GM23338 (cell line): Measurements from ENCODE around the gene GAL3ST2.

Experiments used
- CREB1 ChIP-seq: fragments of 250-450 bp; sonication (Bioruptor Pico); IDR thresholded peaks from 2 replicates; pipeline ENCODE4 v1.5.0; 2020; ENCODE audit warnings: low read depth, mild to moderate bottlenecking, moderate library complexity
- CTCF ChIP-seq, 2 experiments: fragments of 200-600 bp in 1 of 2; sonication (generic) in 1 of 2; conservative IDR thresholded peaks; 2 replicates each; pipeline versions ENCODE4 v1.5.1 to v1.6.1; 2016 to 2017; ENCODE audit warnings: antibody characterized with exemption in 2 of 2, low read depth in 2 of 2, mild to moderate bottlenecking in 2 of 2, moderate library complexity in 1 of 2
- EZH2phosphoT487 ChIP-seq: fragments of 200-600 bp; sonication (generic); IDR thresholded peaks from one replicate; pipeline ENCODE4 v1.8.1; 2018; ENCODE audit warnings: antibody characterized with exemption; ENCODE audit not compliant: unreplicated experiment
- REST ChIP-seq: IDR thresholded peaks from one replicate; pipeline ENCODE4 v1.6.1; 2018; ENCODE audit warnings: antibody characterized with exemption; ENCODE audit not compliant: unreplicated experiment
- STAT1 ChIP-seq: IDR thresholded peaks from one replicate; pipeline ENCODE4 v1.6.1; 2016; ENCODE audit warnings: antibody characterized with exemption; ENCODE audit not compliant: unreplicated experiment

GRCh38 chr2:241754042-241754441 is 22.6 kb upstream of the GAL3ST2 start:
- TF ChIP-seq REST, result no peak
- TF ChIP-seq CTCF (conservative IDR thresholded peaks at IDR 0.05; ENCODE audit: low read depth in 2 of 2), result no peak
- TF ChIP-seq CREB1 (CRISPR knock-in tag), result no peak
- TF ChIP-seq STAT1, result no peak
- no peak for TF ChIP-seq EZH2phosphoT487
